PC-9 (cell line): Measurements from ENCODE around the gene TNFRSF25. TPM values are rescaled to one million over a fixed set of nuclear protein-coding genes. Genes with fewer than 3 reads are reported as not detected.
"Not testable (repeated sequence)": the region's sequence is repeated elsewhere in the genome, so short reads cannot be mapped to it uniquely, and the experiment has no call there.

Source experiments
- BruUV-seq: library from RNA; stranded (reverse); fragments of 400-500 nt; replicated peaks from 2 replicates; lab custom pipeline; 2021; lab: Mats Ljungman, UMichigan
- CTCF ChIA-PET: fragments of 300-600 bp; sonication (Branson Sonifier 250); formaldehyde crosslinking; loops from one replicate; lab custom pipeline; 2022; ENCODE audit warnings: antibody characterized with exemption; lab: Charles Lee
- POLR2A ChIA-PET: fragments of 300-600 bp; sonication (Branson Sonifier 250); formaldehyde crosslinking; loops from one replicate; lab custom pipeline; 2022; ENCODE audit warnings: antibody characterized with exemption; ENCODE audit not compliant: unreplicated experiment; lab: Charles Lee
- DNase-seq, 2 experiments: peaks; one replicate each; pipeline versions ENCODE4 v3.0.0 to v3.0.0-alpha.2; 2015 to 2022; ENCODE audit warnings: mixed read lengths in 1 of 2
- H2AFZ ChIP-seq: fragments of 200-600 bp; sonication (generic); 2 replicates; pipeline ENCODE4 v1.8.1; 2017; ENCODE audit warnings: antibody characterized with exemption
- H3F3A ChIP-seq: fragments of 200-600 bp; sonication (generic); 2 replicates; pipeline ENCODE4 v1.8.1; 2017; ENCODE audit warnings: antibody characterized with exemption, mild to moderate bottlenecking, low read depth; ENCODE audit not compliant: insufficient read depth
- H3K27ac ChIP-seq: fragments of 200-600 bp; sonication (generic); 2 replicates; pipeline ENCODE4 v1.6.1; 2016; ENCODE audit warnings: mixed run types
- H3K27me3 ChIP-seq: fragments of 200-600 bp; sonication (generic); 2 replicates; pipeline ENCODE4 v1.6.1; 2016; ENCODE audit warnings: low read depth, mixed run types; ENCODE audit not compliant: insufficient read depth
- H3K36me3 ChIP-seq: fragments of 200-600 bp; sonication (generic); 2 replicates; pipeline ENCODE4 v1.6.1; 2016; ENCODE audit warnings: low read depth, mixed run types
- H3K4me1 ChIP-seq: fragments of 200-600 bp; sonication (generic); replicated peaks from 2 replicates; pipeline ENCODE4 v1.6.1; 2016; ENCODE audit warnings: mixed run types; ENCODE audit not compliant: insufficient read depth
- H3K4me2 ChIP-seq: fragments of 200-600 bp; sonication (generic); 2 replicates; pipeline ENCODE4 v1.6.1; 2017; ENCODE audit warnings: mixed run types
- H3K4me3 ChIP-seq: fragments of 200-600 bp; sonication (generic); 2 replicates; pipeline ENCODE4 v1.6.1; 2016; ENCODE audit warnings: mixed run types
- H3K79me2 ChIP-seq: fragments of 200-600 bp; sonication (generic); 2 replicates; pipeline ENCODE4 v1.6.1; 2017; ENCODE audit warnings: low read depth, mixed run types
- H3K9me2 ChIP-seq: fragments of 200-600 bp; sonication (generic); 2 replicates; pipeline ENCODE4 v1.8.1; 2017; ENCODE audit warnings: mild to moderate bottlenecking; ENCODE audit not compliant: insufficient read depth
- H3K9me3 ChIP-seq: fragments of 200-600 bp; sonication (generic); 2 replicates; pipeline ENCODE4 v1.8.1; 2016; ENCODE audit warnings: low read depth; ENCODE audit not compliant: insufficient read depth
- H4K20me1 ChIP-seq: fragments of 200-600 bp; sonication (generic); 2 replicates; pipeline ENCODE4 v1.8.1; 2017; ENCODE audit not compliant: insufficient read depth
- EZH2 ChIP-seq: fragments of 200-600 bp; sonication (generic); IDR thresholded peaks from 2 replicates; pipeline ENCODE4 v1.8.0; 2017; ENCODE audit warnings: antibody characterized with exemption, low read depth
- intact Hi-C: fragments of 100-400 bp; cut with micrococcal nuclease; formaldehyde crosslinking; loops from one replicate; pipeline ENCODE4 v1.10.0; 2022; ENCODE audit not compliant: unreplicated experiment
- total RNA-seq: library from RNA; stranded (reverse); gene quantifications from 2 replicates; pipeline ENCODE4 v1.2.3, GENCODE V29; 2021
- TF ChIP-seq, protein P1 (sequence below): fragments of 200-600 bp; sonication (generic); conservative IDR thresholded peaks from 2 replicates; pipeline ENCODE4 v1.6.1; 2017; ENCODE audit warnings: mixed run types, antibody characterized with exemption, mild to moderate bottlenecking, moderate library complexity

TNFRSF25 gene
- total RNA-seq, 1 experiment from 2014 or later = 12.3 TPM

DNA sequence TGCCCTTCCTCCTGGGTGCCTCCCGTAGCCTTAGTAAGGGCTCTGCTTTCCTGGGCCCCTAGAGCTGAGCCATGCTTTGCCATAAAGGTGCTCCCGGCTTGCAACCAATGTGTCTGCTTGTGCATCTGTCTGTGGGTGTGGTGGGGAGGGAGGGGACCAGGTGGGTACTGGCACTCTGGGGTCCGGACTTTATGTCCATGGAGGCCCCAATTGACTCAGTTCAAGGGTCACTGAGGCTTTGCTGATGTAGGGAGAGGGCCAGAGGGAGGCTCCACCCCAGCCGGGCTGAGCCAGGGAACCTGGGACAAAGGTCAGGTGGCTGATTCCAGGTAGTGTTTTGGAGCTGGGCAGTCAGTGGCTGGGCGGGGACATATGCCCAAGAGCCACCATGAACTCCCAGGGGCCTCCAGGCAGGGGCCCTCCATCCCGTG is 15.0 kb downstream of the TNFRSF25 start:
- TF ChIP-seq, protein P1, sequence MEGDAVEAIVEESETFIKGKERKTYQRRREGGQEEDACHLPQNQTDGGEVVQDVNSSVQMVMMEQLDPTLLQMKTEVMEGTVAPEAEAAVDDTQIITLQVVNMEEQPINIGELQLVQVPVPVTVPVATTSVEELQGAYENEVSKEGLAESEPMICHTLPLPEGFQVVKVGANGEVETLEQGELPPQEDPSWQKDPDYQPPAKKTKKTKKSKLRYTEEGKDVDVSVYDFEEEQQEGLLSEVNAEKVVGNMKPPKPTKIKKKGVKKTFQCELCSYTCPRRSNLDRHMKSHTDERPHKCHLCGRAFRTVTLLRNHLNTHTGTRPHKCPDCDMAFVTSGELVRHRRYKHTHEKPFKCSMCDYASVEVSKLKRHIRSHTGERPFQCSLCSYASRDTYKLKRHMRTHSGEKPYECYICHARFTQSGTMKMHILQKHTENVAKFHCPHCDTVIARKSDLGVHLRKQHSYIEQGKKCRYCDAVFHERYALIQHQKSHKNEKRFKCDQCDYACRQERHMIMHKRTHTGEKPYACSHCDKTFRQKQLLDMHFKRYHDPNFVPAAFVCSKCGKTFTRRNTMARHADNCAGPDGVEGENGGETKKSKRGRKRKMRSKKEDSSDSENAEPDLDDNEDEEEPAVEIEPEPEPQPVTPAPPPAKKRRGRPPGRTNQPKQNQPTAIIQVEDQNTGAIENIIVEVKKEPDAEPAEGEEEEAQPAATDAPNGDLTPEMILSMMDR = no peak
- TF ChIP-seq EZH2 = no peak
- no peaks in the 10 kb centered on the region for H3K9me2 ChIP-seq
- CTCF ChIA-PET = interaction anchor here (0.6 kb wide), 1 partner anchor 13 kb away, joined by 3 read pairs; no protein-coding TSS in a partner anchor
- no peak for DNase-seq
- H3K27ac ChIP-seq = no peak overlapping the region
- POLR2A ChIA-PET = no interaction called here
- H3K36me3 ChIP-seq = no peaks in the 10 kb centered on the region
- H3K4me1 ChIP-seq = no peaks in the 10 kb centered on the region
- no peaks in the 10 kb centered on the region for H3K27me3 ChIP-seq
- H3K79me2 ChIP-seq = no peaks in the 10 kb centered on the region
- H3K9me3 ChIP-seq = no peaks in the 10 kb centered on the region
- no peaks in the 10 kb centered on the region for H3F3A ChIP-seq
- no TSS peak for BruUV-seq
- no peaks in the 10 kb centered on the region for H4K20me1 ChIP-seq
- no peak overlapping the region for H2AFZ ChIP-seq
- intact Hi-C loops = no loop called here
- H3K4me3 ChIP-seq = no peak overlapping the region
- H3K4me2 ChIP-seq = no peak overlapping the region

DNA sequence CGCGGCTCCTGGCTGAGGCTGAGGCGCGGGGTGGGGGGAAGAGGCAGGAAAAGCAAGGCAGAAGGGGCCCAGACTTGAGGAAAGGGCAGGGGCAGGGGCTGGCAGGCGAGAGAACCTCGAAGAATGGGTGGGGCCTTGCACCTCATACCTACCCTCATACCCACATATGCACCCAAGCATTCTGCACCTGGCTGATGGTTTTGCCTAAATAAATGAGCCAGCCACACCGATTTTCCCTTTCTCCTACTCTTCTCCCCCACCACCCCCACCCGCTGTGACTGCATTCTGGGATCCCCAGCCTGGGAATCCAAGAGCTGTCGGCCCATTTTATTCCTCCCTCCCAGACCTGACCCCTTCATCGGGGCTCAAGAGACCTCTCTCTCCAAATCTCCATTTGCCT is 15.5 kb downstream of the TNFRSF25 start:
- H3K27ac ChIP-seq, DNase-seq, H3K9me2 ChIP-seq, H4K20me1 ChIP-seq, H3K36me3 ChIP-seq, H3K4me1 ChIP-seq, H3K79me2 ChIP-seq, H3K4me2 ChIP-seq, H3K4me3 ChIP-seq, H2AFZ ChIP-seq, intact Hi-C loops, H3K27me3 ChIP-seq, POLR2A ChIA-PET, H3K9me3 ChIP-seq, BruUV-seq, H3F3A ChIP-seq: not testable (repeated sequence)
- CTCF ChIA-PET = interaction anchor here (0.5 to 0.6 kb wide), 2 partner anchors 13 to 68 kb away, joined by 3 to 4 read pairs; no protein-coding TSS in a partner anchor

DNA sequence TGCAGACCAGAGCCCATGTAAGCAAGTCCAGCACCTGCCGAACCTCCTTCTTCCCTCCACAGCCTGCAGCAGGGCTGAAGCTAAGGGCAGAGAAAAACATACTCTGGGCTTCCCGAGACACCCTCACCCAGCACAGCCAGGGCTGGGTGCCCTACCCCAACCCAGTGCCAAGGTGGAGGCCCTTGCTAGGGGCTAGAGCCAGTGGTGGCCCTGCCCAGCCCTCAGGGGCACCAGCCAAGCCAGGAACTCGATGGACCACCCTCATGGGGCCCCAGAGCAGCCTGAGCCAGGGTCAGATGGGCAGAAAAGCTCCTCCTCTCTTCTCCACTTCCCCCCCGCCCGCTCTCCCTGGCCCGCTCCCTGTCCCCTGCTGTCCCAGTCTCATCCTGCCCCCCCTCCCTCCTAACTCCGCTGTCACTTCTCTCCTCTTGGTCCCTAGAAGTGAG is 15.9 kb downstream of the TNFRSF25 start:
- Histone ChIP-seq H4K20me1 (no peaks in the 10 kb centered on the region), H3K9me2 (no peaks in the 10 kb centered on the region), H3K36me3 (no peaks in the 10 kb centered on the region), H3K79me2 (no peaks in the 10 kb centered on the region), H3K27me3 (no peaks in the 10 kb centered on the region), H3K4me3 (no peak overlapping the region), H3K4me2 (no peak overlapping the region), H2AFZ (no peak overlapping the region), H3F3A (no peaks in the 10 kb centered on the region), H3K9me3 (no peaks in the 10 kb centered on the region), H3K27ac (no peak overlapping the region), H3K4me1 (no peaks in the 10 kb centered on the region)
- ChIA-PET CTCF (interaction anchor here (0.5 to 0.6 kb wide), 2 partner anchors 36 to 67 kb away, joined by 4 to 6 read pairs; no protein-coding TSS in a partner anchor), POLR2A (no interaction called here)
- intact Hi-C loops = no loop called here
- TF ChIP-seq, protein P1 = no peak
- TF ChIP-seq EZH2 = no peak
- no peak for DNase-seq
- no TSS peak for BruUV-seq
